SK-N-SH (cell line): Measurements from ENCODE around the gene BCAS4. TPM values are rescaled to one million over a fixed set of nuclear protein-coding genes. Genes with fewer than 3 reads are reported as not detected.

Experiments
- CTCF ChIA-PET: fragments of 300-600, 350-600 bp; formaldehyde crosslinking; extraction: SDS; loops from one replicate; lab custom pipeline; 2021; lab: Yijun Ruan, JAX
- POLR2A ChIA-PET: fragments of 350-600 bp; sonication (Branson Sonifier 250); formaldehyde crosslinking; extraction: SDS; loops from one replicate; lab custom pipeline; 2020; ENCODE audit warnings: antibody characterized with exemption, inconsistent platforms; lab: Yijun Ruan, JAX
- DNase-seq: peaks from one replicate; pipeline ENCODE4 v3.0.0; 2012
- H2AFZ ChIP-seq: fragments of 200-600 bp; sonication (generic); 2 replicates; pipeline ENCODE4 v1.8.1; 2016; ENCODE audit warnings: antibody characterized with exemption, mild to moderate bottlenecking, low read depth
- H3F3A ChIP-seq: fragments of 200-600 bp; sonication (generic); replicated peaks from 2 replicates; pipeline ENCODE3; 2016; ENCODE audit warnings: antibody characterized with exemption, mild to moderate bottlenecking; ENCODE audit not compliant: insufficient read depth
- H3K27ac ChIP-seq, 2 experiments: fragments of 200-500 bp in 1 of 2; fragments of 200-600 bp in 1 of 2; sonication (Bioruptor generic) in 1 of 2; sonication (generic), shearing (Covaris generic) in 1 of 2; 2 replicates each; pipeline versions ENCODE4 v1.5.1 to v1.6.1; 2014 to 2016; ENCODE audit warnings: low read depth in 2 of 2, inconsistent platforms in 1 of 2, low read length in 1 of 2, mild to moderate bottlenecking in 1 of 2, mixed read lengths in 1 of 2
- H3K27me3 ChIP-seq: fragments of 200-600 bp; sonication (generic), shearing (Covaris generic); 2 replicates; pipeline ENCODE4 v1.6.1; 2016; ENCODE audit warnings: mixed run types; ENCODE audit not compliant: insufficient read depth
- H3K36me3 ChIP-seq, 2 experiments: fragments of 200-500 bp in 1 of 2; fragments of 200-600 bp in 1 of 2; sonication (Bioruptor generic) in 1 of 2; sonication (generic) in 1 of 2; replicated peaks in 1 of 2; 2 replicates each; pipeline versions ENCODE3 to v1.5.1; 2014 to 2016; ENCODE audit warnings: low read length in 1 of 2, mild to moderate bottlenecking in 1 of 2; ENCODE audit not compliant: insufficient read depth in 2 of 2, control insufficient read depth in 1 of 2
- H3K4me1 ChIP-seq, 2 experiments: fragments of 200-500 bp in 1 of 2; fragments of 200-600 bp in 1 of 2; sonication (Bioruptor generic) in 1 of 2; sonication (generic), shearing (Covaris generic) in 1 of 2; 2 replicates each; pipeline versions ENCODE4 v1.5.1 to v1.6.1; 2014 to 2016; ENCODE audit warnings: low read depth in 1 of 2, low read length in 1 of 2, mixed run types in 1 of 2; ENCODE audit not compliant: insufficient read depth in 2 of 2, control insufficient read depth in 1 of 2
- H3K4me2 ChIP-seq: fragments of 200-600 bp; sonication (generic), shearing (Covaris generic); 2 replicates; pipeline ENCODE4 v1.6.1; 2017; ENCODE audit warnings: mixed run types
- H3K4me3 ChIP-seq, 2 experiments: fragments of 200-500 bp in 1 of 2; fragments of 200-600 bp in 1 of 2; sonication (Bioruptor generic) in 1 of 2; sonication (generic), shearing (Covaris generic) in 1 of 2; 2 replicates each; pipeline versions ENCODE4 v1.5.1 to v1.8.1; 2014 to 2016; ENCODE audit warnings: low read depth in 2 of 2, inconsistent platforms in 1 of 2, low read length in 1 of 2, mild to moderate bottlenecking in 1 of 2, mixed read lengths in 1 of 2, moderate library complexity in 1 of 2
- H3K79me2 ChIP-seq: fragments of 200-600 bp; sonication (generic); 2 replicates; pipeline ENCODE4 v1.8.1; 2017; ENCODE audit warnings: mild to moderate bottlenecking; ENCODE audit not compliant: insufficient read depth
- H3K9ac ChIP-seq: fragments of 200-600 bp; sonication (generic); 2 replicates; pipeline ENCODE4 v1.6.1; 2017; ENCODE audit warnings: mixed run types
- H3K9me2 ChIP-seq: fragments of 200-600 bp; sonication (generic); 2 replicates; pipeline ENCODE4 v1.6.1; 2017; ENCODE audit warnings: mixed run types
- H3K9me3 ChIP-seq: fragments of 200-600 bp; sonication (generic); 2 replicates; pipeline ENCODE4 v1.6.1; 2017; ENCODE audit warnings: mixed run types, mild to moderate bottlenecking, moderate library complexity
- H4K20me1 ChIP-seq: fragments of 200-600 bp; sonication (generic); 2 replicates; pipeline ENCODE4 v1.6.1; 2017; ENCODE audit warnings: mild to moderate bottlenecking, mixed run types; ENCODE audit not compliant: insufficient read depth
- CHD2 ChIP-seq: fragments of 150-350 bp; IDR thresholded peaks from 2 replicates; pipeline ENCODE4 v1.6.1; 2018; ENCODE audit warnings: low read length; ENCODE audit not compliant: partially characterized antibody
- EZH2phosphoT487 ChIP-seq: fragments of 200-600 bp; sonication (generic); IDR thresholded peaks from 2 replicates; pipeline ENCODE4 v1.6.1; 2017; ENCODE audit warnings: low read depth, mixed run types, mild to moderate bottlenecking, antibody characterized with exemption, moderate library complexity, borderline replicate concordance
- FOSL2 ChIP-seq: IDR thresholded peaks from 2 replicates; pipeline ENCODE4 v1.4.0; 2012; ENCODE audit warnings: low read depth, mild to moderate bottlenecking, moderate library complexity, borderline replicate concordance
- FOXM1 ChIP-seq: IDR thresholded peaks from 2 replicates; pipeline ENCODE4 v1.4.0; 2012; ENCODE audit warnings: low read depth, mild to moderate bottlenecking
- JUND ChIP-seq: IDR thresholded peaks from 2 replicates; pipeline ENCODE4 v1.4.0; 2012
- MAX ChIP-seq: IDR thresholded peaks from 2 replicates; pipeline ENCODE4 v1.4.0; 2012; ENCODE audit warnings: low read depth
- NFIC ChIP-seq: IDR thresholded peaks from 2 replicates; pipeline ENCODE4 v1.4.0; 2012; ENCODE audit warnings: borderline replicate concordance
- NRF1 ChIP-seq: IDR thresholded peaks from 2 replicates; pipeline ENCODE4 v1.6.1; 2012; ENCODE audit warnings: low read depth, mild to moderate bottlenecking, low read length
- RCOR1 ChIP-seq: fragments of 150-350 bp; IDR thresholded peaks from 2 replicates; pipeline ENCODE4 v1.6.1; 2017; ENCODE audit warnings: antibody characterized with exemption, low read length
- RFX5 ChIP-seq: IDR thresholded peaks from 2 replicates; pipeline ENCODE4 v1.6.1; 2012; ENCODE audit warnings: mild to moderate bottlenecking, improper control_type of control experiment, low read length
- SMC3 ChIP-seq: IDR thresholded peaks from 2 replicates; pipeline ENCODE4 v1.6.1; 2012; ENCODE audit warnings: low read depth, low read length, improper control_type of control experiment
- TEAD4 ChIP-seq: IDR thresholded peaks from 2 replicates; pipeline ENCODE4 v1.4.0; 2012; ENCODE audit warnings: mild to moderate bottlenecking, borderline replicate concordance; ENCODE audit not compliant: insufficient read depth
- YY1 ChIP-seq: IDR thresholded peaks from 2 replicates; pipeline ENCODE4 v1.4.0; 2012; ENCODE audit warnings: low read depth, mild to moderate bottlenecking
- WGBS: methylation state at CpG from one replicate; pipeline ENCODE4 v1.1.6; 2017; ENCODE audit warnings: low lambda C conversion rate; 5-methylcytosine and 5-hydroxymethylcytosine counted together
- polyA plus RNA-seq, 3 experiments: library from polyadenylated mRNA; depleted of rRNA; stranded (reverse); fragments of >200 nt; gene quantifications; 2 replicates each; pipeline ENCODE4 v1.2.3, GENCODE V29; 2012

The BCAS4 gene
- polyA plus RNA-seq, 1 of the 3 experiments (the other 2 are of a cell fraction): 43.8 TPM

GRCh38 chr20:50874111-50874757, 79.4 kb downstream of the BCAS4 start:
- WGBS: 97% methylated on average over 10 of the region's 10 CpGs
- ChIA-PET CTCF (interaction anchor here (1.0 to 2.2 kb wide), 2 partner anchors 9 to 79 kb away, joined by 3 to 8 read pairs; partner anchors contain the start of gene BCAS4), POLR2A (no interaction called here)
- Histone ChIP-seq H3K9me3 (no peaks in the 10 kb centered on the region), H3K4me3 (no peak overlapping the region), H3K9ac (no peak overlapping the region), H3K27me3 (no peaks in the 10 kb centered on the region), H3K79me2 (no peaks in the 10 kb centered on the region), H3F3A (no peaks in the 10 kb centered on the region), H3K27ac (no peak overlapping the region), H3K9me2 (no peaks in the 10 kb centered on the region), H4K20me1 (no peaks in the 10 kb centered on the region), H3K4me2 (no peak overlapping the region), H2AFZ (no peak overlapping the region), H3K36me3 (no peaks in the 10 kb centered on the region), H3K4me1 (no peaks in the 10 kb centered on the region; a peak in 1 of 4 replicates)
- DNase-seq: no peak
- TF ChIP-seq RFX5 (no peak), SMC3 (no peak), NFIC (no peak), JUND (no peak), EZH2phosphoT487 (no peak), FOXM1 (no peak), RCOR1 (no peak), FOSL2 (no peak), TEAD4 (no peak), YY1 (no peak), CHD2 (no peak), MAX (no peak)

DNA sequence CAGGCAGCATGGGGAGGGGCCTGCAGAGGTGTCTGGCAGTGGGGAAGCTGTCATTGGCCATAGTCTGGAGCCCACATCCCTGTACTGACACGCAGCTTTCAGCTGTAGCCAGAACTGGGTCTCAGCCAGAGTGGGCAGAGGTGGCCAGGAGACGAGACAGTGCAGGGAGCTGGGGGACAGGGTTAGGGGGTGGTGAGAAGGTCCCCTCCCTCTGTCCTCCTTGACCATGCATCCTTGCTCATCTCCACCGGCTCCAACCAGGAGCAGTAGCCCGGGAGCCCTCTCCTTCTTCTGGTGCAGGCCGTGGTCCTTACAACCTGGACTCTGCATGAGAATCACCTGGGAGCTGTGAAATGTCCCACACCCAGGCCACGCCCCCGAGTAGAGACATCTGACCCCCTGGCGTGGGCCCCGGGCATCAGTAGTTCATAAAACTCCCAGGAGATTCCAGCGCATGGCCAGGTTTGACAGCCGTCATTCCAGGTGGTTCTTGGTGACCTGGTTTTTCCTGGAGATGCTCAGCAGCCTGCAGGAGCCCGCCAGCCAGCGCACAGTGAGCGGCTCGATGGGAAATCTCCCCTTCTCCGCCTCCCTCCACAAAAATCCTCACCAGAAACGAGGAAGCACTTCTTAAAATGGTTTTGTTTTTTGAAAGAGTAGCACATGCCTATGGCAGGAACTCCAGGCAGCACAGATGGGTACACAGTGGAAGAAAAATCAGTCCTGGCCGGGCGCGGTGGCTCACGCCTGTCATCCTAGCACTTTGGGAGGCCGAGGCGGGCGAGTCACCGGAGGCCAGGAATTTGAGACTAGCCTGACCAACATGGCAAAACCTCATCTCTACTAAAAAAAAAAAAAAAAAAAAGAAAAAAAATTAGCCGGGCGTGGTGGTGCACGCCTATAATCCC, 80.2 kb downstream of the BCAS4 start:
- no peaks in the 10 kb centered on the region for H3F3A ChIP-seq
- no peaks in the 10 kb centered on the region for H3K9me3 ChIP-seq
- POLR2A ChIA-PET: no interaction called here
- no peak overlapping the region for H3K27ac ChIP-seq
- no peaks in the 10 kb centered on the region for H4K20me1 ChIP-seq
- H3K79me2 ChIP-seq: no peaks in the 10 kb centered on the region
- 95% methylated on average over 22 of the region's 28 CpGs for WGBS
- H3K4me3 ChIP-seq: no peak overlapping the region
- no peaks in the 10 kb centered on the region for H3K27me3 ChIP-seq
- no peaks in the 10 kb centered on the region for H3K36me3 ChIP-seq
- no peak overlapping the region for H3K9ac ChIP-seq
- H3K4me1 ChIP-seq: no peaks in the 10 kb centered on the region; a peak in 1 of 4 replicates
- TF ChIP-seq NRF1: no peak
- TF ChIP-seq, all 33 proteins: peak for 0
- H2AFZ ChIP-seq: no peak overlapping the region
- no peaks in the 10 kb centered on the region for H3K9me2 ChIP-seq
- DNase-seq: no peak
- H3K4me2 ChIP-seq: no peak overlapping the region
- CTCF ChIA-PET: interaction anchor here (1.0 kb wide), 1 partner anchor 10 kb away, joined by 3 read pairs; no protein-coding TSS in a partner anchor
